Activated T-helper 2 cell treated with anti-CD3 and anti-CD28 coated beads, Interferon-gamma antibody, Interleukin-2, Interleukin-4, amounts not matched to agents 10 μg/mL and 5 μg/mL and 100 μg/mL, durations not matched to agents 14 hours and 24 hours and 36 hours (primary cell): Measurements from ENCODE around the gene DMD. TPM values are rescaled to one million over a fixed set of nuclear protein-coding genes. Genes with fewer than 3 reads are reported as not detected.

Experiments
- DNase-seq: peaks from one replicate; pipeline ENCODE4 v3.0.0; 2021; ENCODE audit warnings: low spot score
- H3K27ac Mint-ChIP-seq: one replicate; pipeline ENCODE4 v1.8.0; 2021; ENCODE audit warnings: mixed read lengths
- H3K27me3 Mint-ChIP-seq: one replicate; pipeline ENCODE4 v1.8.0; 2021; ENCODE audit warnings: low read depth, mixed read lengths
- H3K36me3 Mint-ChIP-seq: one replicate; pipeline ENCODE4 v1.8.0; 2021; ENCODE audit warnings: low read depth, mixed read lengths
- H3K4me1 Mint-ChIP-seq: one replicate; pipeline ENCODE4 v1.8.0; 2021; ENCODE audit warnings: low read depth, mixed read lengths
- H3K4me3 Mint-ChIP-seq: one replicate; pipeline ENCODE4 v1.8.0; 2021; ENCODE audit warnings: low read depth, mild to moderate bottlenecking, moderate library complexity, mixed read lengths
- H3K9me3 Mint-ChIP-seq: one replicate; pipeline ENCODE4 v1.8.0; 2021; ENCODE audit warnings: mixed read lengths
- intact Hi-C: fragments of 100-400 bp; cut with micrococcal nuclease; formaldehyde crosslinking; loops from one replicate; pipeline ENCODE4 v1.15.1; 2023
- total RNA-seq: library from RNA; stranded (reverse); gene quantifications from 2 replicates; pipeline ENCODE4 v1.2.3, GENCODE V29; 2022

DMD gene
- total RNA-seq, 1 donor from 2014 or later = 0.84 TPM

GRCh38 chrX:31132821-31133241 is 2078.5 kb downstream of the DMD start:
- Mint-ChIP-seq H3K4me1 (peaks cover 18% of the 10 kb centered on the region), H3K27ac (no peak overlapping the region), H3K4me3 (no peak overlapping the region), H3K27me3 (peaks cover 3% of the 10 kb centered on the region), H3K36me3 (peaks cover 3% of the 10 kb centered on the region), H3K9me3 (peaks cover 3% of the 10 kb centered on the region)
- intact Hi-C loops = no loop called here
- DNase-seq = no peak

GRCh38 chrX:31130457-31131220 is 2080.7 kb downstream of the DMD start:
- Mint-ChIP-seq H3K27ac (no peak overlapping the region), H3K36me3 (no peaks in the 10 kb centered on the region), H3K4me1 (peaks cover 9% of the 10 kb centered on the region), H3K9me3 (no peaks in the 10 kb centered on the region), H3K4me3 (no peak overlapping the region), H3K27me3 (peaks cover 6% of the 10 kb centered on the region)
- no peak for DNase-seq
- intact Hi-C loops = no loop called here

- no peak overlapping the region for H3K27ac Mint-ChIP-seq
- H3K4me3 Mint-ChIP-seq = no peak overlapping the region
- no peaks in the 10 kb centered on the region for H3K9me3 Mint-ChIP-seq
- H3K27me3 Mint-ChIP-seq = peaks cover 9% of the 10 kb centered on the region
- H3K36me3 Mint-ChIP-seq = no peaks in the 10 kb centered on the region
- no peak for DNase-seq
- intact Hi-C loops = no loop called here
- H3K4me1 Mint-ChIP-seq = peaks cover 7% of the 10 kb centered on the region
These were observed 2082.5 kb downstream of the DMD start for GRCh38 chrX:31128855-31129254.

GRCh38 chrX:31127716-31128115 is 2083.6 kb downstream of the DMD start:
- intact Hi-C loops = no loop called here

GRCh38 chrX:31126205-31126604 is 2085.1 kb downstream of the DMD start:
- Mint-ChIP-seq H3K9me3 (no peaks in the 10 kb centered on the region), H3K4me3 (no peak overlapping the region), H3K27me3 (peaks cover 9% of the 10 kb centered on the region), H3K27ac (no peak overlapping the region), H3K36me3 (no peaks in the 10 kb centered on the region), H3K4me1 (no peaks in the 10 kb centered on the region)
- DNase-seq = no peak
- intact Hi-C loops = no loop called here

More at GRCh38 chrX:31127716-31128115, 2083.6 kb downstream of the DMD start:
- Mint-ChIP-seq H3K27ac (no peak overlapping the region), H3K27me3 (peaks cover 9% of the 10 kb centered on the region), H3K4me1 (peaks cover 4% of the 10 kb centered on the region), H3K9me3 (no peaks in the 10 kb centered on the region), H3K36me3 (no peaks in the 10 kb centered on the region), H3K4me3 (no peak overlapping the region)
- DNase-seq = no peak

GRCh38 chrX:31124536-31124935 is 2086.8 kb downstream of the DMD start:
- H3K9me3 Mint-ChIP-seq = no peaks in the 10 kb centered on the region
- intact Hi-C loops = no loop called here
- H3K4me3 Mint-ChIP-seq = no peak overlapping the region
- no peaks in the 10 kb centered on the region for H3K4me1 Mint-ChIP-seq
- DNase-seq = no peak
- H3K36me3 Mint-ChIP-seq = no peaks in the 10 kb centered on the region
- H3K27me3 Mint-ChIP-seq = peaks cover 6% of the 10 kb centered on the region
- no peak overlapping the region for H3K27ac Mint-ChIP-seq

- no peak overlapping the region for H3K27ac Mint-ChIP-seq
These were observed 2088.0 kb downstream of the DMD start for GRCh38 chrX:31123335-31123734.

GRCh38 chrX:31117266-31117665 is 2094.1 kb downstream of the DMD start:
- H3K27ac Mint-ChIP-seq = no peak overlapping the region
- intact Hi-C loops = no loop called here
- H3K4me3 Mint-ChIP-seq = no peak overlapping the region
- DNase-seq = no peak
- H3K9me3 Mint-ChIP-seq = no peaks in the 10 kb centered on the region
- peaks cover 8% of the 10 kb centered on the region for H3K27me3 Mint-ChIP-seq
- H3K36me3 Mint-ChIP-seq = no peaks in the 10 kb centered on the region
- peaks cover 5% of the 10 kb centered on the region for H3K4me1 Mint-ChIP-seq

More at GRCh38 chrX:31123335-31123734, 2088.0 kb downstream of the DMD start:
- intact Hi-C loops = no loop called here
- DNase-seq = no peak
- H3K4me3 Mint-ChIP-seq = no peak overlapping the region
- H3K4me1 Mint-ChIP-seq = no peaks in the 10 kb centered on the region
- H3K36me3 Mint-ChIP-seq = no peaks in the 10 kb centered on the region
- H3K9me3 Mint-ChIP-seq = no peaks in the 10 kb centered on the region
- H3K27me3 Mint-ChIP-seq = peaks cover 6% of the 10 kb centered on the region

- intact Hi-C loops = no loop called here
- DNase-seq = no peak
- Mint-ChIP-seq H3K4me3 (no peak overlapping the region), H3K27me3 (peaks cover 8% of the 10 kb centered on the region), H3K36me3 (no peaks in the 10 kb centered on the region), H3K9me3 (no peaks in the 10 kb centered on the region), H3K27ac (no peak overlapping the region), H3K4me1 (peaks cover 5% of the 10 kb centered on the region)
These were observed 2096.0 kb downstream of the DMD start for GRCh38 chrX:31115398-31115797.

GRCh38 chrX:31114858-31115257 is 2096.5 kb downstream of the DMD start:
- no peak for DNase-seq
- no peak overlapping the region for H3K27ac Mint-ChIP-seq
- intact Hi-C loops = no loop called here
- H3K4me3 Mint-ChIP-seq = no peak overlapping the region
- H3K27me3 Mint-ChIP-seq = peaks cover 8% of the 10 kb centered on the region
- no peaks in the 10 kb centered on the region for H3K9me3 Mint-ChIP-seq
- peaks cover 5% of the 10 kb centered on the region for H3K4me1 Mint-ChIP-seq
- H3K36me3 Mint-ChIP-seq = no peaks in the 10 kb centered on the region

- intact Hi-C loops = no loop called here
- no peak for DNase-seq
These were observed 2098.9 kb downstream of the DMD start for GRCh38 chrX:31112226-31112999.

GRCh38 chrX:31110657-31111056 is 2100.7 kb downstream of the DMD start:
- intact Hi-C loops = no loop called here
- no peaks in the 10 kb centered on the region for H3K36me3 Mint-ChIP-seq
- H3K27ac Mint-ChIP-seq = no peak overlapping the region
- H3K4me3 Mint-ChIP-seq = no peak overlapping the region
- peaks cover 5% of the 10 kb centered on the region for H3K27me3 Mint-ChIP-seq
- peaks cover 5% of the 10 kb centered on the region for H3K4me1 Mint-ChIP-seq
- no peak for DNase-seq
- no peaks in the 10 kb centered on the region for H3K9me3 Mint-ChIP-seq

More at GRCh38 chrX:31112226-31112999, 2098.9 kb downstream of the DMD start:
- H3K36me3 Mint-ChIP-seq = no peaks in the 10 kb centered on the region
- H3K27ac Mint-ChIP-seq = no peak overlapping the region
- H3K4me3 Mint-ChIP-seq = no peak overlapping the region
- peaks cover 5% of the 10 kb centered on the region for H3K4me1 Mint-ChIP-seq
- H3K9me3 Mint-ChIP-seq = no peaks in the 10 kb centered on the region
- peaks cover 8% of the 10 kb centered on the region for H3K27me3 Mint-ChIP-seq

- peaks cover 5% of the 10 kb centered on the region for H3K9me3 Mint-ChIP-seq
- intact Hi-C loops = loop anchor here (1.0 to 10.0 kb wide), 5 partner anchors 37 to 447 kb away; partner anchors contain the start of gene GK
These were observed 2111.7 kb downstream of the DMD start for GRCh38 chrX:31099536-31100090.

More at GRCh38 chrX:31099536-31100090, 2111.7 kb downstream of the DMD start:
- peaks cover 2% of the 10 kb centered on the region for H3K4me1 Mint-ChIP-seq
- DNase-seq = peak; percentile 9
- no peak overlapping the region for H3K27ac Mint-ChIP-seq
- H3K36me3 Mint-ChIP-seq = no peaks in the 10 kb centered on the region
- H3K27me3 Mint-ChIP-seq = peaks cover 2% of the 10 kb centered on the region
- H3K4me3 Mint-ChIP-seq = no peak overlapping the region
